ENCODE data around the gene FOXP4. TPM values are rescaled to one million over a fixed set of nuclear protein-coding genes. Genes with fewer than 3 reads are reported as not detected.

The FOXP4 gene
- total RNA-seq, 1 donor from 2014 or later: 0.82 TPM

DNA sequence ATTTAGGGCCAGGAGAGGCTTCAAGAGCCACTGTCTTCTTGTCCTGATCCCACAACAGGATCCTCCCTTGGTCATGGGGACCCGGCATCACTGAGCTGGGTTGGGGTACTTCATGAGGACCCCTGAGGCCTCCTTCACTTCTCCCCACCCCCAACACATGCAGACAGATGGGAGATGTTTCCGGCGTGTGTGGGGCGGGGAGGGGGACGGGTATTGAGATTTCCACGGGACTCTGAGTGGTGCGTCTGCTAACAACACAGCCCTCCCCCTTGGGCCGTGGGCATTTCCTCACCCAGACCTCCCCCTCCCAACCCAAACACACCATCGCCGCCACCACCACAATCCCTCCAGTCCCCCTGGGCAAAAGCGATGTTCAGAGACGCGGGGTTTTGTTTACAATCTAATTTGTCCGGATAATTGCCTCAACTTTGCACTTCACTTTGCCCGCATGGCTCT lies 906 bp upstream of the FOXP4 start:
- FAIRE-seq (no peak), DNase-seq (ENCODE audit: low spot score in 2 of 2) (no peak)

DNA sequence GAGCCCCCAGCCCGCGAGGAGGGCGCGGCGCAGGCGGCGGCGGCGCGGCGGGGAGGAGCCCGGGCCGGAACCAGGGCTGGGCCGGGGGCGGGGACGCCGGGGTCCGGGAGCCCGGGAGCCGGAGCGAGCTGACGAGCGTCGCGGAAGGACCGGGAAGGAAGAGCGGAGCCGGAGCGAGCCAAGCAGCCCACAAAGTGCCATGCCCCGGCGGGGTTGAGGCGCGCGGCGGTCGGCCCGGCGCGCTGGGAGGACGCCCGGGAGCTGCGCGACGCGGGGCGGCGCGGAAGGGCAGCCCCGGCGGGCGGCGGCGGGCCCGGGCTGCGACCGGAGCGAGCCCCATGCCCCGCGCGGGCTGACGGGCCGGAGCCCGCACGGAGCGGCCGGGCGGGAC lies 289 bp downstream of the FOXP4 start:
- DNase-seq (ENCODE audit: low spot score in 2 of 2) (no peak), FAIRE-seq (no peak)

DNA sequence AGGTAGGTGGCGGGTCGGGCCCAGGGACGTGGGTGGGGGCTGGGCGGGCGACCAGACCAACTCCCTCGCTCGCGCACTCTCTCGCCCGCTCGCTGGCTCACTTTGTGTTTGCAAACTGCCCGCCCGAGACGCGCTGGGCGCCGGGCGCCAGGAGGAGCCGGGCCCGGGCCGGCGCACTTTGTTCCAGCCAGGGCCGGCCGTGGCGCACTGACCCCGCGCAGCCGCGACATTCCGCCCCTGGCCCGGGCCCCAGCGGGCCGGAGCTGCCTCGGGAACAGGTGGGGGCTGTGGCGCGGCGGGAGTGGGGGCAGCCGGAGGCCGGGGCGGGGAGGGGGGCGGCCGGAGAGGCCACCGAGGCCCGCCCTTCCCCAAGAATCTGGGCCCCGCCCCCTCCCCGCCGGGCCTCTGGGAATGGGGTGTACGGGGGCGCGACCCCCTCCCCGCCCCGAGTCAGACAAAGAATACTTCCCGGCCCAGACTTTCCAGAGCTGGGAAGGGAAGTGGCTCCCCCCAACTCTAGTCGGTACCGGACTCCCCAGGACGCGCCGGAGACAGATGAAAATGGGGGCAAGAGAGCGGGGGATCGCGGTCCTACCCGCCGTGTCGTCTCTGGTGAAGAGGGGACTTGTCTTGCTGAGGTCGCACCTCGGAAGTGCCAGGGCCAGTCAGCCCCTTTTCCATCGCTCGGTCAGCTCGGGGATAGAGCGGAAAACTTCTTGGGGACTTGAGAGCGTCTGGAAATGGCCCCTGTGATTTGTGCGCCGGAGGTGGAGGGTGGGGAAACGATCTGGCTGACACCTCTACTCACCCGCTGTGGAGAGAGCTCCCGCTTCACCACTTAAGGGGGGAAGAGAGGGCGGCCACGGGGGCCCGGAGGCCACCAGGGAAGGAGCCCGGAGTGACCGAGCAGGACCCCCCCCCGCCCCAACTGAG lies 951 bp downstream of the FOXP4 start:
- FAIRE-seq (no peak), DNase-seq (ENCODE audit: low spot score in 2 of 2) (peak; percentile 61 to 63)

DNA sequence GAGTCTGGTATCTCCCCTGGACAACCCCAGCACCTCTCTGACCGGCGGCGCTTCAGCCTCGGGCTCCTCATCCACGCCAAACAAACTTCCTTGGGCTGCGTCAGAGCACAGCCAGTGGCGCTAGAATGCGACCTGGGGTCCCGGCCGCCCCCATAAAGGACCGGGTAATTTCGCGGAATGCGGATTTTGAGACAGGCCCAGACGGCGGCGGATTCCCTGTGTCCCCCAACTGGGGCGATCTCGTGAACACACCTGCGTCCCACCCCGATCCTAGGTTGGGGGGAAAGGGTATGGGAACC lies 1.6 kb downstream of the FOXP4 start:
- FAIRE-seq: no peak
- no peak for DNase-seq (ENCODE audit: low spot score in 2 of 2)

DNA sequence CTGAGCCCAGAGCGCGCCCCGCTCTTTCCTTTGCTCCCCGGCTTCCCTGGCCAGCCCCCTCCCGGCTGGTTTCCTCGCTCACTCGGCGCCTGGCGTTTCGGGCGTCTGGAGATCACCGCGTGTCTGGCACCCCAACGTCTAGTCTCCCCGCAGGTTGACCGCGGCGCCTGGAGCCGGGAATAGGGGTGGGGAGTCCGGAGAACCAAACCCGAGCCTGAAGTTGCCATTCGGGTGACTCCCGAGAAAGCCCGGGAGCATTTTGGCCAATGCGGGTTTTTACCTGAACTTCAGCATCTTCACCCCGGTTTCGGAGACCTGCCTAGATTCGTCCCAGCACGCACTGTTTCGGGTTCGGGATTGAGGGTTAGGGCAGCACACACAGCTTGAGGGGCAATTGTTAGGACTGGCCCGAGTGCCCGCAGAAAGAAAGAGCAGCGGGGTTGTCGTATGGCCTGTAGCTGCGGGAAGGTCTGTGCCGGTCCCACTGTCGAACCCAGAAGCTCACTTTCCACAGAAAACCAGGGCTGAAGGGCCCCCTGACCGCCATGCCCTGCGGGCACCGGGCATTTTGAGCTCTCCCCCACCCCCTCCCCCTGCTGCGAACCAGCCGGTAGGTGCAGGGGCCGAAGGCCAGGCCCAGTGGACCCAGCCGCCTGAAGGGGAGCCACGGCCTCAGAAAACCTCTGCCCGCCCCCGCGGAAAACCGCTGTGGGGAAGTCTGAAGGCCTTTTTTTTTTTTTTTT lies 2.1 kb downstream of the FOXP4 start:
- DNase-seq (ENCODE audit: low spot score in 2 of 2) (no peak), FAIRE-seq (no peak)

DNA sequence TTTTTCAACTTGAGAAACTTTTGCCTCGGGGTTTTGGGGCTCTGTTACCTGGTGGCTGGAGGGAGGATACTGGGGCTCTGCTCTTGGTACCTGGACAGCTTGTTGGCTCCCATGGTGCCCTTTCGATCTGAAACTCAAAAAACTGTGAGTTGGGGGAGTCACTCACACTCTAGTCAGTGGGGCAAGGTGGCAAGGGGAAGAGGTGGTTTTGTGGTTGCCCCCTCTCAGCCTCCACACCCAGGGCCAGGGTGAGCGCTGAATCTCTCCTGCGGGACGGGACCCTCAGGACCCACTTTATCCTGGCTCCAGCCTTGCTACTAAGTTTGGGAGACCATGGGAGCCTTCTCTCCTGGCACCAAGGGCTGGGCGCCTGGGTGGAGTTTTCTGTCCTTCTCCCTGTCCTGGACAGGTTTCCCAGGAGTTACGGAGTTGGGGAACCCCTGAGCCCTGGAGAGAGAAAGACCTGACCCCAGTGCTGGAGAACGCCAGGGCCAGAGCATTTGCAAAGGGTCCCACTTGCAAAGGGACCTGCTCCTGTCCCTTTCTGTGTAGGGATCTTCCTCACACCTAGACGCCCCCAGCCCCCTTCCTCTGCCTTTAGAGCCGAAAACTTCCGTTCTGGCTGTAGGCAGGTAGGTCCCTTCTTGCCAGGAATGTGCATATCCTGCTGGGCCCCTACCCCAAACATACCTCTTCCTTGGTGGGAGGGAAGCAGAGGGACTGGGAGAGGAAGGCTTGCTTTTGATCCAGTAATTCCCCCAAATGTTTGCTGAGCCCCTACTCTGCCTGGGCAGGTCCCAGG lies 2.9 kb downstream of the FOXP4 start:
- no peak for FAIRE-seq
- no peak for DNase-seq (ENCODE audit: low spot score in 2 of 2)

DNA sequence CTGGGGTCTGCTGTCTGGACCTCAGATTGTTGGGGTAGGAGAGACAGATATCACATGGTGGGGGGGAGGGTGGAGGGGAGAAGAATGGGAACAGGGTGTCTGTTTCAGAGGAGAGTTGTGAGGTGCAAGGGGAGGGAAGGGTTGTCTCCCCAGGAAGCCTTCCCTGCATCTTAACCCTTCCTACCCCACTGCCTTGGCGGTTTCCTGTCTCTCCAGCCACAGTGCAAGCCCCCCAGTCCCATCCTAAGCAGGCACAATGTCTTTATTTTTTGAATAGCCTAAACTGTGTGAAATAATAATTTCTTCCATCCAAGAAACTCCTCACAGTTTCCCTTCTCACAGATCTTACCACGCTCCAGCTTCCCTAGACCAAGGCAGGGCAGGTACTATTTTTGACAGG lies 3.5 kb downstream of the FOXP4 start:
- FAIRE-seq (no peak), DNase-seq (ENCODE audit: low spot score in 2 of 2) (no peak)

DNA sequence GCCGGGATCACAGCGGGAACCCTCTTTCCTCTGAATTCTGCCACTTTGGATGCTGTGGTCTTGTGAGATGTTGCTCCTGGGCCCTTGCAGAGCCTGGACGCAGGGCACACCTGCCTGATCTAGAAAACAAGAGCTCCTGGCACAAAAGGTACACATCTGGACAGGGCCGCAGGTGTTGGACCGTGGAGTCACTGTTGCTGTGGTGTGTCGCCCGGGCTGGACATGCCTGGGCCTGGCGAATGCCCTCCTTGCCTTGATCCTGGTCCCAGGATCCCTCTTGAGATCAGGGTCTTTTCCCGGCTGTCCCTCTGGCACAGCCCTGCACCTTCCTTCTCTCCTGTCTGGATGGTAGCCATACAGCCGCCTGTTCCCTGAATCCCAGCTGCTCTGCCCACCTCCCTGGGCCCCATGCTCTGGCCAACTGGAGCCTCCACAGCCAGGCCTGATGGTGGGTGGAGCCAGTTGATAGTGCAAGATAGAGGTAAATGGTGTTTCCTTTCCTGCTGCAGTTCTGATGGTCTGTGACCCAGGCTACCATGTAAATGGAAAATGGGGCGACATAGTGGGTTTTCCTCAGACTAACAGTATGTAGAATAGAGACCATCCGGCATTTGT lies 5.0 kb downstream of the FOXP4 start:
- FAIRE-seq (no peak), DNase-seq (ENCODE audit: low spot score in 2 of 2) (no peak)

DNA sequence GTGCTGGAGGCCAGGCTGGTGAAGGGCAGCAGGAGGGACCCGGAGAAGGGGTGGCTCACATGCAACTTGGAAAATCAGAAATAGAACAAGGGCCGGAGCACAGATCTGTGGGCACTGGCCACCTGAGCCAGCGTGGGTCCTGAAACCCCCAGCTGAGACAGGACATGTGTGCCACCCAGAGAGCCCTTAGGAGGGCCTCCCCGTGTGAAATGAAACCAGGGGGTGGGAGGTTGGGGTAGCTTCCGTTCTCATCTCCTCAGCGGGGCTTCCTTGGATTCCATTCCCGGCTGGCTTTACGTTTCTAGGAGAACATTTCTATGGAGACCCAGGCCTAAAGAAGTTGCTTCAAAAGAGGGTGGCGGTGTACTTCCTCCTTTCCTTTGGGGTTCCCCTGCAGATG lies 5.7 kb downstream of the FOXP4 start:
- FAIRE-seq (no peak), DNase-seq (ENCODE audit: low spot score in 2 of 2) (no peak)

DNA sequence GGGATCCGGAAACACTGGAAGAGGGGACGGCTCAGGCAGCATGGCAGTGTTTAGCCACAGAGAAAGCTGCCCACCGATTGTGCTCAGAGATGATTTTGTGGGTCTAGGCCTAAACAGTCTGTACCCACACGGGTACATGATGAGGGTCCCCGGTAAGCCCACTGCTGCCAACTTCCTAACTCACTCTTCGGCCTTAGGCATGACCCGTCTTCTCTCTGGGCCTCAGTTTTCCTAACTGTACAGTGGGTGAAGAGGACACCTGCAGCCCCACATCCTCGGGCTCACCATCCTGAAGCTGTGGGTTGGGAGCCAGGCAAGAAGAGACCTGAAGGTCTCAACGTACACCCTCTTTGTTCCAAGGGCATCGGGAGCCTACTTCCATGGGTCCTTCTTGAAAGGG lies 6.5 kb downstream of the FOXP4 start:
- DNase-seq (ENCODE audit: low spot score in 2 of 2): no peak
- no peak for FAIRE-seq

DNA sequence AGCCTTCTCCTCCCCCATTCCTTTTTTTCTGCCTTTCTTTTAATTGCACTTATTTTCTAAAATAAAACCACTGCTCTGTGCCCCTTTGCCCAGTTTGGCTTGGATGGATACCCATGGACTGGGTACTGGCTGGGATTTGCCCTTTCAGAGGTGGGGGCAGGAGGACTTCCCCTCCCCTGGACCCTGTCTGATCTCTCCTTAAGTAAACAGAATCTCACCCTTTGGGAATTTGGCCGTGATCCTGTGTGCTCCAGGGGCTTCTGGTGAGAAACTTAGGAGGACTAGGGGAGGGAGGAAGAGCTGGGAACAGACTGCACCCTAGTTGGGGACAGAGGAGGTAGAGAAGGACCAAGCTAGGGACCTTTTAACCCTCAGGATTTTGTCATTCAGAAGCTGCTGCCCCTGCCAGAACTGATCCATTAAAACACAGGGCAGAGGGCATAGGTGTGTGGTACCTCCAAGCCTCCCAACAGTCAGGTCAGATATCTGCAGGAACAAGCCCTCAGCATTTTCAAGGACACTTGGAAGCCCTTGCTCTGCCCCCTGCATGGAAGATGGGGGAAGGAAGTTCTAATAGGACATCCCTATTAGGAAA lies 7.3 kb downstream of the FOXP4 start:
- no peak for DNase-seq (ENCODE audit: low spot score in 2 of 2)
- FAIRE-seq: no peak

DNA sequence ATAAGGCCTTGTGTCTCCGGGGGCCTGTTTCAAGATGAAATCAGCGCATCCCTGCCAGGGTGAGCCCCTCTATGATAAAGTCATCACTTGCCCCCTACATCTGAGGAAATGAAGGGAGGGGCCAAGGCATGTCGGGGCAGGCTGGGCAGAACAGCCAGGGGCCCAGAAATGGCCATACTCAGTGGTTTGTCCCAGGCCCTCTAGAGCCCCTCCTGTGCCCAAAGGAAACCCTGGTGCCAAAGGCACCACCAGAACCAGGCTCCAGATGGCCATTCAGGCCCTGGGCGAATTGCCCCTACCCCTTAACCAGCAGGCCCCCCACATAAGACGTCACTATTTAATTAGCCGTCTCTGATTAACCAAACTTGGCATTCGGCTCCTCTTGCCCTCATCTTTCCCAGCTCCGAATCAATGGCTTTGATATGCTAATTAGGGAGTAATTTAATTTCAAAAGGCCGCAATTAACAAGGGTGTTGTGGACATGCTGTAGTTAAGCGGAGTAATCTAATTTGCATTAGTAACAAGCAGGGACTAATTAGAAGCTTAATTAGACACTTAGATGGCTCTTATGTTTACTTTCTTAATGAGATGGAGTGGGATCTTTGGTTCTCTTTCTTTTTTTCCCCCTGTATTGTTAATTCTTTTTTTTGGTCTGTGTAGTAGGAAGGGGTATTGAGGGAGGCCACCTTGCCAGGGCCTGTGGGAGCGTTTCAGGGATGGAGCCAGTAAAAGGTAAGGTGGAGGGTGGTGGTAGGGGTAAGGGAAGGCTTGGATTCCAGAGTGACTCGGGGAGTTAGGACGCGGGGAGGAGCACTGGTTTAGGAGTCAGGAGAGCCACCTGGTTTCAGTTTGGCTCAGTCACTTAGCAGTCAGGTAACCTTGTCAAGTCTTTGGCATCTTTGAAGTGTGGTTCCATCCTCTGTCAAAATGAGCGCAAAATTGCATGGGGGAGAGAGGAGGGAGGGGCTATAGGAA lies 9.4 kb downstream of the FOXP4 start:
- FAIRE-seq: no peak

DNA sequence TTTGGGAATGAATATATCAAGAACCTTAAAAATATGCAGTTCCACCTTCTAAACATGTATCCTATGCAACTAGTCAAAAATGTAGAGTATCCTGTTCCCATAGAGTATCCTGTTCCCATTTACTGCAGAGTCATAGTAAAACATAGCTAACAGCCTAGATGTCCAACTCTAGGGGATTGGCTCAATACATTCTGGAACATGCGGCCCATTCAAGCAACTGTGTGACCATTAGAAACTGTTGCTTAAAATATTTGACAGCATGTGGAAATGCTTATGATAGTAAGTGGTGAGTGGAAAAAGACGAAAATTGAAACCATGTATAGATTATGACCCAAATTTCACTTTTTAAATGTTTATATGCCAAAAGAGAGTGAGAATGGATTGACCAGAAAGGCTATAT lies 11.2 kb downstream of the FOXP4 start:
- DNase-seq (ENCODE audit: low spot score in 2 of 2): no peak
- FAIRE-seq: no peak

More for the DNA sequence above, 9.4 kb downstream of the FOXP4 start:
- no peak for DNase-seq (ENCODE audit: low spot score in 2 of 2)

DNA sequence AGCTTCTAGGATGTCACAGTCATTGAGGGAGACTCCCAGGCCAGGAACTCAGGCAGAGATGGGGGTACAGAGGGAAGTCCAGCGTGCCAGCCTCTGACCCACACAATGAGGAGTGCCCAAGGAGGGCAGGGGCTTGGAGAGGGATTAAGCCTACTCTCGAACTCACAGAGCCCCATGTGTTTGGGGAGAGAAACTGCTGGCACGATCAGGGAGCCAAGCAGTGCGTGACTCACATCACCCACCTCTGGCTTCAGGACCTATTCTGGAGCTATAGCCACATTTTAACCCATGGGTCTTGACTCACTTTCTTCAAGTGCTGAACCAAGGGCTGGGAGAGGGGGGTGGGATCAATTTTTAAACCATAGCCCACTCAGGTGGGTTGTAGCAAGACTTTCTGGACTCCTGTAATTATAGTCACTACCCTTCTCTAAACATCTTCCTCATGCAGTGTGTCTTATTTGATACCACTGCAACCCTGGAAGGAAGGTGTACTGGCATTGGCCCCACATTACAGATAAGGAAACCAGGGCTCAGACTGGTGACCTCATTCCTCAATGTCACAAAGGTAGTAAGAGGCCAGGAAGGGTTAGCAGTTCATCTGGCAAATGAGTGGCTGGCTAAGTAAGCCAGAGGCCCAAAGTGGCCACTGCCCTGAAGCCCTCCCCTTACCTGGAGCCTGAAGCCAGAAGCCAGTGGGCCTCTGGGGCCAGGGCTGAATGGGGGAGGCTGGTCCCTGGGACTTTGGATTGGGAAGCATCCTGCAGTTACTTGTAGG lies 12.0 kb downstream of the FOXP4 start:
- DNase-seq (ENCODE audit: low spot score in 2 of 2): no peak
- FAIRE-seq: no peak

DNA sequence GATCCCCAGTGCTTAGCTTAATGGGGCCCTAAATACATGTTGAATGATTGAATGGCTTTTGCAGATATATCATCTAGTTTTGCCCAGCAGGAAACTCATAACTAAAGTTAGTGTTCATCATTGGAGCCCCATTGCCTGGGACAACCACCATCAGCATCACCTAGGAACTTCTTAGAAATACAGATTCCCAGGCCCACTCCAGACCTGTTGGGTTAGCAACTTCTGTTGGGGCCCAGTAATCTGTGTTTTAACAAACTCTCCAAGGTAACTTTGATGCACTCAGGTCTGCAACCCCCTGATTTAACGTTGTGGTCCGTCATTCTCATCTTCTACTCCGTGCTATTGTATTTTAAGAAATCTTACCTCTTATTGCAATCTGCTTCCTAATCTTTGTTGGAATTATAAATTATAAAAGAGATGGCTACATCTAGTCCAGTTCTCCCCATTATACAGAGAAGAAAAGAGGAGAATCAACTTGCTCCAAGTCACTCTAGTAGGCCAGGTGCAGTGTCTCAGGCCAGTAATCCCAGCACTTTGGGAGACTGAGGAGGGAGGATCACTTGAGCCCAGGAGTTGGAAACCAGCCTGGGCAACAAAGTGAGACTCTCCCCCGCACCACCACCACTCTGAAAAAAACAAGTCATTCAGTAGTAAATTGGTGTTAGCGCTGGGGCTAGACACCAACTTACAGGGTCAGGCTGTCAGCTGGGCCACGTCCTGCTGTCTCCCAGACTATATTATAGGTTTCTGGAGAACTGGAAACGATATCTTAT lies 13.7 kb downstream of the FOXP4 start:
- FAIRE-seq: no peak
- DNase-seq (ENCODE audit: low spot score in 2 of 2): no peak

DNA sequence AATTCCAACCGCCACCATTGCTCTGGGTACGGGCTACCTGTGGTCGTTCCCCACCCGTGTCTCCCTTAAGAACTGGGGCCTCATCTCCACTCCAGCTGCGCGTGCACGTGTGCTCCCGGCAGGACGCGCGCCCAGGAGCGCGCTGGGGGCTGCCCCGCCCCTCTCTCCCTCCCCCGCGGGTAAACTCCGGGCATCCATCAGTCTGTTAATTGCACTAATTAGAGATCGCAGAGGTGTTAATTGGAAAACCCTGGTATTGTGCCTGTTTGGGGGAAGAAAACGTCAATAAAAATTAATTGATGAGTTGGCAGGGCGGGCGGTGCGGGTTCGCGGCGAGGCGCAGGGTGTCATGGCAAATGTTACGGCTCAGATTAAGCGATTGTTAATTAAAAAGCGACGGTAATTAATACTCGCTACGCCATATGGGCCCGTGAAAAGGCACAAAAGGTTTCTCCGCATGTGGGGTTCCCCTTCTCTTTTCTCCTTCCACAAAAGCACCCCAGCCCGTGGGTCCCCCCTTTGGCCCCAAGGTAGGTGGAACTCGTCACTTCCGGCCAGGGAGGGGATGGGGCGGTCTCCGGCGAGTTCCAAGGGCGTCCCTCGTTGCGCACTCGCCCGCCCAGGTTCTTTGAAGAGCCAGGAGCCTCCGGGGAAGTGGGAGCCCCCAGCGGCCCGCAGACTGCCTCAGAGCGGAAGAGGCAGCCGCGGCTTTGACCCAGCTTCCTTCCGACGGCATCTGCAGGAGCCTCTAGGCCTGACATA lies 14.4 kb downstream of the FOXP4 start:
- FAIRE-seq (no peak), DNase-seq (ENCODE audit: low spot score in 2 of 2) (peak in 1 of 2 donors; percentile 68)

DNA sequence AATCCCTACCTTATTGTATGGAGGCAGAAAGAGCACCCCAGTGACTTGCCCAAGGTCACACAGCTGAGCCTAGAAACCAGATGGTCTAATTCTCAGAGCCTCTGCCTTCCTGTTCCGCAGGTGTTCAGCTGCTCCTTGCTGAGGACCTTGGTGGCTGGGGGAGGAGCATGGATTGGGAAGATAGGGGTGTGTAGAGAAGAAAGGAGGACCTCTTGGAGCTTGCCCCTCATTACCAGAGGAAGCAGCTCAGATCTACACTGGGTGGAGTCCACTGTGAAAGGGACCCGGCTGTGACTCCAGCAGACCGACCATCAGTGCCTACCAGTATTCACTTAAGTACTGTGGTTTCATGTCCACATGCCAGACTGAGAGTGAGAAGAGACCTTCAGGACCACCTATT lies 15.2 kb downstream of the FOXP4 start:
- no peak for FAIRE-seq

More for the DNA sequence above, 15.2 kb downstream of the FOXP4 start:
- DNase-seq (ENCODE audit: low spot score in 2 of 2): no peak

Measured in frontal cortex (tissue), 4 donors.